GM12891 (cell line): ENCODE data around the gene HOXB3.

Experiments used
- PAX5 ChIP-seq: IDR thresholded peaks from 2 replicates; pipeline ENCODE4 v1.6.1; 2011; ENCODE audit warnings: low read length, moderate library complexity, mild to moderate bottlenecking; ENCODE audit not compliant: insufficient read depth, severe bottlenecking
- POLR2A ChIP-seq: IDR thresholded peaks from 2 replicates; pipeline ENCODE4 v1.6.1; 2011; ENCODE audit warnings: low read depth, low read length, control low read depth

DNA sequence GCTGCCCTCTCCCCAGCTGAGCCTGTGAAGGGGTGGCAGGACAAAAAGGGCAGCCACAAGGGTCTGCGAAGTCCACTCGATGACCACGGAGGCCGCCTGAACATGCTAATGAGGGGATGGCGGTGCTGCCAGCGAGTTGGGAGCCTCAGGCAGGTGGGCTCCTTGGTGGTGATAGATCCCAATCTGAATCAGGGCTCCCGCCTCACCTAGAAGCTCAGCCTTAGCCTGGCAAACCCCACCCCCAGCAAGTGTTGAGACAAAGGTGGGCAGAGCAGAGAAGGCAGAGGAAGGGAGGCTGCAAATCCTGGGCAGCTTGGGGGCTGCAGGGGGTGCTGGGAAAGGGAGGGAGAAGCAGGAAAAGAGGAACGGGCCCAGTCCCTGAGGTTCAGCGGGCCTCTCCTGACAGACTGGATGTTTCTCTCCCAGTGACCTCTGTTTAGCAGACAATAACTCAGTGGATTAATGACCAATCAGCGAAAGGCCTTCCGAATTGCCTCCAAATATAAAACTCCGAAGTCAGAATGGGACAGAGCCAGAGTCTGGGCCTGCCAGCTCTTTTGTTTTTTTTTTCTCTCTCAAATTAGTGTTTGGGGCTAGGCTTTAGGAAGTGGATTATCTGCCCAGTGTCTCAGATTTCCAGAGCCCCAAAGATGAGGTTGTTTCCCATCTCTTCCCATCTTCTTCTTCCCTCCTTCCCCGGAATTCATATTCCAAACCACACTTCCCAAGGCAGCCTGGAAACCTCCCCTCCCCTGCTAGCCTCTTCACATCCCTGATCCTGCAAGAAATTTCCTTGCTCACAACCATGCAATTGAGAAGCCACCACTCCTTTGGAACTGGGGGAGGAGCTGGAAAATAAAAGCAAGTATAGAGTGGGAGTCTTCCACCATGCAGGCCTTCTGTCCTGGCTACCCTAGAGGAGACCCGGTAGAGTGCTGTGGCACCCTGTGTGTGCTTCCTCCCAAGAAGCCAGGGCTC lies 29.9 kb downstream of the HOXB3 start:
- TF ChIP-seq POLR2A: no peak
- TF ChIP-seq PAX5: no peak
